EH (cell line): ENCODE results near the gene ZNF611.
"Not testable (repeated sequence)": the region's sequence is repeated elsewhere in the genome, so short reads cannot be mapped to it uniquely, and the experiment has no call there.

Experiments
- DNase-seq: peaks from one replicate; pipeline ENCODE4 v3.0.0-alpha.2; 2015; ENCODE audit warnings: low read depth

The ZNF611 gene

GRCh38 chr19:52734893-52735661, at the start of gene ZNF611:
ZNF611 (minus strand) TSS chr19:52735044; CDS start chr19:52715894, 19,150 bp downstream.
- DNase-seq, result peak; percentile 94

- DNase-seq, result peak; percentile 32
Measured at GRCh38 chr19:52782864-52783263, 48.0 kb upstream of the ZNF611 start.

GRCh38 chr19:52778811-52779210, 44.0 kb upstream of the ZNF611 start:
- DNase-seq, result no peak

GRCh38 chr19:52756447-52756846, 21.6 kb upstream of the ZNF611 start:
- DNase-seq, result not testable (repeated sequence)

DNA sequence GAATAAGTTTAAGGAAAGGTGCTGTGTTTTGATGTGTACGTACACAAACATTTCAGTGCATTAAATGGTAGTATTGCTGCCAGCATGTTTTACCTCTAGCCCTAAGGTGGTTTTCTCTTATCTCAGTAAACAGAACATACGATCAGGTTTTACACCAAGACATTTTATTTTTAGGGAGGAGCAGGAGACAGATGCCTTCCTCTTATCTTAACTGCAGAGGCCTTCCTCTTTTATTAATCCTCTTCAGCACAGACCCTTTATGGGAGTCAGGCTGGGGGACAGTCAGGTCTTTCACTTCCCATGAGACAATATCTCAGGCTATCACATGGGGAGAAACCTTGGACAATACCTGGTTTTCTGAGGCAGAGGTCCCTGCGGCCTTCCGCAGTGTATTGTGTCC, 14.9 kb upstream of the ZNF611 start:
- no peak for DNase-seq

DNA sequence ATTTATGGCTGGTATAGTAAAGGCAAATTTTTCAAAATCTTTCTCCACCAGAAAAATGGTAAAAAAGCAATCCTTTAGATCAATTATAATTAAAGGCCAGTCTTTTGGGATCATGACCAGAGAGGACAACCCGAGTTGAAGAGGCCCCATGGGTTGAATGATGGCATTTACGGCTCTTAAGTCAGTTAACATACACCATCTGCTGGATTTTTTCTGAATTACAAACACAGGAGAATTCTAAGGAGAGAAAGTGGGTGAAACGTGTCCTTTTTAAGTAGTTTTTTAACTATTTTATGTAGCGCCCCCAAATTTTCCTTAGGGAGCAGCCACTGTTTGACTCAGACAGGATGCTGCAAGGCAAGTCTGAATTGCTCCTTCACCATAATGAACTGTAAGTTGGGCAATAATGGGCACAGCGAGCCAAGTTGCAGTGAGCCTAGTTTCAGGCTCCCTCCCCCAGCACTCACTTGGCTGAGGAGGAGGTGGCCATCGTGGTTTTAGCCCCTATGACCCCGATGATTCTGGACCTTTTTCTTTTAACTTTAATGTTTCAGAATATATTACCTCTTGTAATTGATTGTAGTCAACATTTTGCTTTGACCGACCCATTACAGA, 13.6 kb upstream of the ZNF611 start:
- peak; percentile 63 for DNase-seq

DNA sequence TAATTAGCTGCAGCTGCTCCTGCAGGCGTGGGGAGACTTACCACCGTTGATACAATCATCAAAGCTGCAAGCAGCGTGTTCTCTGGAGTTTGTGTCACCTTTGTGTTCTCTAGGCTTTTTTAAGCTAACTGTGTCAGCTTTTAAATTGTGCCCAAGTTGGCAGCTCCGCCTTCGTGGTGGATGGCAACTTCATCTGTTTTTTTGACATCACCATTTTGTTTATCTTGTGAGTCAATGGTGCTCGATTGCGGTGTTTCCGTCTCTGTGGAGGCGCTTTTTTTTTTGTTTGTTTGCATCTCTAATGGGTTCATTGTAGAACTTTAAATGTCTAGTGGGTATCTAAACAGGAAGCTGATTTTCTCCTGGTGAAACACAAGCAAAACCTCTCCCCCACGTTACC, 11.1 kb upstream of the ZNF611 start:
- DNase-seq, result not testable (repeated sequence)

DNA sequence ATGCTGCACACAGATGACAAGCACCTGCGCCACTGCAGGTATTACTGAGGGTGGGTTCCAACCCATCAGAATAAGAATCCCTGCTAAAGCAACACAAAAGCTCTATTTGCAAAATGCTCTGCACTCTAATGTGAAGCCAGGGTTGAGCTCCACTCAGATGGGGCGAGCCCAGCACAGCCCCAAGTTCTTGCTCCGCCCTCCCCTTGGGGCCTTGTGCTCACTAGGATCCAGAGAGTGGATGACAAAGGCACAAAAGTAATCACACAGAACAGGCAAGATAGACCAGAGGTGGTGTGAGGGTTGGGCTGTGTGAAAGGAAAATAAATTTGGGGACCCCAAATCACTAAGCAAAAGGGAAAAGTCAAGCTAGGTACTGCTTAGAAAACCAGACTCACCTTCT, 8.2 kb upstream of the ZNF611 start:
- DNase-seq, result no peak

GRCh38 chr19:52742516-52742915, 7.7 kb upstream of the ZNF611 start:
- DNase-seq, result peak; percentile 10

DNA sequence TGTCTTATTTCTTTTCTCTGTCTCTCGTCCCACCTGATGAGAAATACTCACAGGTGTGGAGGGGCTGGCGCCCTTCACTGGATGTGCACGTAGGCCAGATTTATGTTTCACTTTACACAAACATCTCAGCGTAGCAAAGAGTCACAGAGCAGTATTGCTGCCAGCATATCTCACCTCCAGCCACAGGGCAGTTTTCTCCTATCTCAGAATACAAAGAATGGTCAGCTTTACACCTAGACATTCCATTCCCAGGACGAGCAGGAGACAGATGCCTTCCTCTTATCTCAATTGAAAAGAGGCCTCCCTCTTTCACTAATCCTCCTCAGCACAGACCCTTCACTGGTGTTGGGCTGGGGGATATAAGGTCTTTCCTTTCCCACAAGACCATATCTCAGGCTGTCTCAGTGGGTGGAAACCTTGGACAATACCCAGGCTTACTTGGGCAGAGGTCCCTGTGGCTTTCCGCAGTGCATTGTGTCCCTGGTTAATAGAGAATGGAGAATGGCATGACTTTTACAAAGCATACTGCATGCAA, 7.2 kb upstream of the ZNF611 start:
- no peak for DNase-seq

DNA sequence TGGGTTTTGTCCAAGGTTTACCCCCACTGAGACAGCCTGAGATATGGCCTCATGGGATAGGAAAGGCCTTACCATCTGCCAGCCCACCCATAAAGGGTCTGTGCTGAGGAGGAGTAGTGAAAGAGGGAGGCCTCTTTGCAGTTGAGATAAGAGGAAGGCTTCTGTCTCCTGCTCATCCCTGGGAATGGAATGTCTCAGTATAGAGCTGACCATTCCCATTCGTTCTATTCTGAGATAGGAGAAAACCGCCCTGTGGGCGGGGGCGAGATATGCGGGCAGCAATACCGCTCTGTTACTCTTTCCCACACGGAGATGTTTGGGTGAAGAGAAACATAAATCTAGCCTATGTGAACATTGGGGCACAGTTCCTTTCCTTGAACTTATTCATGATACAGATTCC, 6.5 kb upstream of the ZNF611 start:
- not testable (repeated sequence) for DNase-seq

DNA sequence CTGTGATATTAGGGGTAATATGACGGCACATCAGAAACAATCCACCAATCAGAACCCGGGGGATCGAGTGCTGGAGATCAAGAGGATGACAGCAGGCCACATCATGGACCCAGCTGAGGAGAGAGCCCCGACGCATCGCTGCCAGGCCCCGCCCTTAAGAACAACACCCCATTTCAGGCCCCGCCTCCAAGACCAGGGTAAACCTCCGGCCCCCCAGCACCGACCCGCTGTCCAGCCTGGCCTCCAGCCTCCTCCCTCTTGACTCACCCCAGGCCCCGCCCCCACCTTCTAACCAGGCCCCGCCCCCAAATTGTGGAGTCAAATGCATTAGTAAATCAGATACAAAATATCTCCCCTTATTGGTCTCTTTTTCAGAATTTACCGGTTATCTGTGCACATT, 4.7 kb upstream of the ZNF611 start:
- no peak for DNase-seq

DNA sequence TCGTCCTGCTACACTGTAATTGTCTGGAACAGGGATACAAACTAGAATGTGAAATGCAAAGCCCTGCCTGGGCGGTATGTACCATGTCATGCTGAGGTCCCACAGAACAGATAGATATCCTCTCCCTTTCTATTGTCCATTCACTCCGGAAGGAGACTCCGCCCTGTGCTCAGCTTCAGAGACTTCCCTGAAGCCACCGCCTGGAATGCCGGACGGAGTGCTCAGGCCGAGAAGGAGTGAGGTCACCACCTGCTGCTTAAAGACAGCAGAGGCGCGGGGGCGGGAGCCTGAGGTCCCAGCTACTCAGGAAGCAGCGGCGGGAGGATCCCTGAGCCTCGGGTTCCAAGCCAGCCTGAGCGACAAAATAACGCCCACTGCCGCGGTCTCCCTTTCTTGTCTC, 890 bp upstream of the ZNF611 start:
- DNase-seq, result peak; percentile 68

DNA sequence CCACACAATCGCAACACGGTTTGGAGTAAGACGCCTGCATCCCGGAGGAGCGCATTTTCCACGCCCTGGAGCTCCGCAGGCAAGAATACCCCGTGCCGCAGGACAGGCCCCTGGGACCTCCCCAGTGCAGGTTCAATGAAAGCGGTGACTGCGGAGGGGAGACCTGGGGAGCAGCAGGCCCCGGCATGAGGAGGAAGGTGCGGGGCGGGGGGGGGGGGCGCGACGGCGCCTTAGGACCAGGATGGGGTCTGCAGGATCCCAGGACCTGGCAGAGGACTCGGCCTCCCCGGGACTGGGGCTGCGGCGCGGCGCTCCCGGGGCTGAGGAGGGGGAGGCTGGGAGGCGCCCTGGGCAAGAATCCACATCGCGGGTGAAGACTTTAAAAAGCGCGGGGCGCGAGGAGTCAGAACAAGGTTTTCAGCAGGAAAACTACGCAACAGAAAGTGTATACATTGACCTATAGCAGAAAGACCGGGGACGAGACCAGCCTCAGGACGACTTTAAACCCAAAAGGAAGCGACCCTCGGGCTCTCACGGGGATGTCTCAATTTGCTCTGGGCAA, 432 bp downstream of the ZNF611 start:
- peak; percentile 23 for DNase-seq

- DNase-seq, result not testable (repeated sequence)
Measured at GRCh38 chr19:52726051-52726450, 8.8 kb downstream of the ZNF611 start.

DNA sequence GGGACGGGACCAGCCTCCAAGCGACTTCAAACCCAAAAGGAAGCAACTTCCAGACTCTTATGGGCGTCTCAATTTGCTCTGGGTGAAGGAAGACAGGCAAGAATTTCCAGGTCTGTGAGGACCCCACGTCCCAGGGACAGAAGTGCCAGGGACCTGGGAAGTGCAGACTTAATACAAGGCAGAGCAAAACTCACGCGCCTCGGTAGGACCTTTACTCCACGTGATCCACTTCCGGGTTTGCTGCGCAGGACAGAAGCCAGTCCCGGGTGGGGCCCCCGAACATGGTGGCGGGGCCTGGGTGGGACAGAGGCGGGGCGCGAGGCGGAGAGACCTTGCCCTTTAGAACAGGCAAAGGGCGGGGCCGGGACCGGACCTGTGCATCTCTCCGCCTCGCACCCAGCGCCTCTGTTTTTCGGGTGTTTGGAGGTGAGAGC, 9.3 kb downstream of the ZNF611 start:
- no peak for DNase-seq

- DNase-seq, result no peak
Measured at GRCh38 chr19:52724701-52725514, 9.9 kb downstream of the ZNF611 start.

DNA sequence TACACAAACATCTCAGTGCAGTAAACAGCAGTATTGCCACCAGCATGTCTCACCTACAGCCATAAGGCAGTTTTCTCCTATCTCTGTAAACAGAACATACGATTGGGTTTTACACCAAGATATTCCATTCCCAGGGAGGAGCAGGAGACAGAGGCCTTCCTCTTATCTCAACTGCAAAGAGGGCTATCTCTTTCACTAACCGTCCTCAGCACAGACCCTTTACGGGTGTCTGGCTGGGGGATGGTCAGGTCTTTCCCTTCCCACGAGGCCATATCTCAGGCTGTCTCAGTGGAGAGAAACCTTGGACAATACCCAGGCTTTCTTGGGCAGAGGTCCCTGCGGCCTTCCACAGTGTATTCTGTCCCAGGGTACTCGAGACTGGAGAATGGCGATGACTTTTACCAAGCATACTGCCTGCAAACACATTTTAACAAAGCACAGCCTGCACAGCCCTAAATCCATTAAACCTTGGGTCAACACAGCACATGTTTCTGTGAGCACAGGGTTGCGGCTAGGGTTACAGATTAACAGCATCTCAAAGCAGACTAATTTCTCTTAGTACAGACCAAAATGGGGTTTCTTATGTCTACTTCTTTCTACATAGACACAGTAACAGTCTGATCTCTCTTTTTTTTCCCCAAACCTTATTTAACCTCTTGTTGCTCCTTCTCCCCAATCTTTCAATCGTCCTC, 10.8 kb downstream of the ZNF611 start:
- not testable (repeated sequence) for DNase-seq

DNA sequence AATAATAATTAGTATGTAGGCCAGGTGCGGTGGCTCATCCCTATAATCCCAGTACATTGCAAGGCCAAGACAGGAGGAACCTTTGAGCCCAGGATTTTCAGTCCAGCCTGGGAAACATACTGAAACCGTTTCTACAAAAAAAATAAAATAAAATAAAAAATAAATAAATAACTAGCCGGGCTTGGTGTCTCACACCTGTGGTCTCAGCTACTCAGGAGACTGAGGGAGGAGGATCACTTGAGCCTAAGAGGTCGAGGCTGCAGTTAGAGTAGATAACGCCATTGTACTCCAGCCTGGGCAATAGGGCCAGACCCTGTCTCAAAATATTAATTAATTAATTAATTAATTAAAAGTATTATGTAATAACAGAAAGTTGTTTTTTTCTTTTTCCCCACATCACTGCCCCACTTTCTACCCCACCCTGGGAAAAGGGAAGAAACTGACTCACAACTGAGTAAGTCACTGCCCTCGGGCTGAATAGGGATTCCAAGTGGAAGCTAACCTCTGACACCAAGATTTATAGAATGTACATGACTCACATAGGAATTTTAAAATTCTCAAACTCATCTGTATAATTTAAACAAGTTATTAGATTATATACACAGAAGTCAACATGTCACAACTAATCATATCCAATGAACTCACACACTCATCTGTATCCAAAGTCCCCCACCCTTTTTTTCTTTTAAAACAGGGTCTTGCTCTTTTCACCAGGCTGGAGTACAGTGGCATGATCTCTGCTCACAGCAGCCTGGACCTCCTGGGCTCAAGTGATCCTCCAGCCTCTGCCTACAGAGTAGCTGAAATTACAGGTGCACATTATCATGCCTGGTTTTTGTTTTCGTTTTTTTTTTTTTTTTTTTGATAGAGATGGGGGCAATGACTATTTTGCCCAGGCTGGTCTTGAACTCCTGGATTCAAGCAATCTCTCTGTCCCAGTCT, 12.5 kb downstream of the ZNF611 start:
- DNase-seq, result peak; percentile 96

- DNase-seq, result not testable (repeated sequence)
Measured at GRCh38 chr19:52720541-52720940, 14.3 kb downstream of the ZNF611 start.
